ENCODE measurements around the gene MRRF.

- TF ChIP-seq CTCF (IDR thresholded peaks at IDR 0.05) = no peak
- TF ChIP-seq POLR2A (IDR thresholded peaks at IDR 0.05) = no peak
- no peak for TF ChIP-seq POLR2AphosphoS5 (IDR thresholded peaks at IDR 0.05)
These were observed 77.8 kb downstream of the MRRF start for GRCh38 chr9:122342323-122343050.

Data from prostate gland (tissue), 2 donors.